GM18508 (cell line): Measurements from ENCODE around the gene BICRA.
"Not testable (repeated sequence)": the region's sequence is repeated elsewhere in the genome, so short reads cannot be mapped to it uniquely, and the experiment has no call there.

Experiments used
- ATAC-seq: cut with Tn5 transposase; IDR thresholded peaks from one replicate; pipeline ENCODE4 v1.9.1; 2021; ENCODE audit warnings: moderate number of reproducible peaks; ENCODE audit not compliant: insufficient read depth, unreplicated experiment

Gene BICRA

DNA sequence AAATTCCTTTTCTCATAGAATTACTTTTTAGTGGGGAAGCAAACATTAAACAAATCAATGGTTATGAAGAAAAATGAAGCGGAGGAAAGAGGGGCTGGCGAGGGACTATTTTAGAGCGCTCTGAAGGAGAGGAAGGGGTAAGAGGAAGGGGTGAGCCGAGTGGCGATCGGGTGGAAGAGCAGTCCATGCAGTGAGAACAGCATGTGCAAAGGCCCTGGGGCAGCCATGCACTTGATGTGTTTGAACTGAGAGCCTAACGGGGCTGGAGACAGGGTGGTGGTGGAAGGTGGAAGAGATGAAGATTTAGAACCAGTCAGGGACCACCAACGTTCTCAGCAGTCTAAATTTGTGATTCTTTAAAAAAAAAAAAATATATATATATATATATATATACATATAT, 122.0 kb downstream of the BICRA start:
- ATAC-seq: no peak

DNA sequence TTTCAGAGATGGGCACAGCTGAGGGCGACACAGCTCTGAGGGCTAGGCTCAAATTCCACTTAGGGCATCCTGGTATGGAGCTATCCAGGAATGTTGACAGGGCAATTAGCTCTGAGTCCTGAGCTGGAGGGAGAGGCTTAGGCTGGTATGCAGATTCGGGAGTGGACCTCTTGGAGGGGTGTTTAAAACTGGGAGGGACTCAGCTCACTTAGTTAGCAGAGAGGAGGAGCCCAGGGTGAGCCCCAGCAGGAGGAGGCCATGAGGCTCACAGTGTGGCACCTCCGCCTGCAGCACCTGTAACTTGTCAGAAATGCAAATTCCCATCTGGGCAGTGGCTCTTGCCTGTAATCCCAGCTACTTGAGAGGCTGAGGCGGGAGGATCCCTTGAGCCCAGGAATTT, 126.2 kb downstream of the BICRA start:
- ATAC-seq: no peak

DNA sequence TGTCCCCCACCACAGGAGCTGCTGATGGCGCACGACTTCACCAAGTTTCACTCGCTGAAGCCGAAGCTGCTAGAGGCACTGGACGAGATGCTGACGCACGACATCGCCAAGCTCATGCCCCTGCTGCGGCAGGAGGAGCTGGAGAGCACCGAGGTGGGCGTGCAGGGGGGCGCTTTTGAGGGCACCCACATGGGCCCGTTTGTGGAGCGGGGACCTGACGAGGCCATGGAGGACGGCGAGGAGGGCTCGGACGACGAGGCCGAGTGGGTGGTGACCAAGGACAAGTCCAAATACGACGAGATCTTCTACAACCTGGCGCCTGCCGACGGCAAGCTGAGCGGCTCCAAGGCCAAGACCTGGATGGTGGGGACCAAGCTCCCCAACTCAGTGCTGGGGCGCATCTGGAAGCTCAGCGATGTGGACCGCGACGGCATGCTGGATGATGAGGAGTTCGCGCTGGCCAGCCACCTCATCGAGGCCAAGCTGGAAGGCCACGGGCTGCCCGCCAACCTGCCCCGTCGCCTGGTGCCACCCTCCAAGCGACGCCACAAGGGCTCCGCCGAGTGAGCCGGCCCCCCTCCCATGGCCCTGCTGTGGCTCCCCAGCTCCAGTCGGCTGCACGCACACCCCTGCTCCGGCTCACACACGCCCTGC, 132.1 kb downstream of the BICRA start:
- no peak for ATAC-seq

DNA sequence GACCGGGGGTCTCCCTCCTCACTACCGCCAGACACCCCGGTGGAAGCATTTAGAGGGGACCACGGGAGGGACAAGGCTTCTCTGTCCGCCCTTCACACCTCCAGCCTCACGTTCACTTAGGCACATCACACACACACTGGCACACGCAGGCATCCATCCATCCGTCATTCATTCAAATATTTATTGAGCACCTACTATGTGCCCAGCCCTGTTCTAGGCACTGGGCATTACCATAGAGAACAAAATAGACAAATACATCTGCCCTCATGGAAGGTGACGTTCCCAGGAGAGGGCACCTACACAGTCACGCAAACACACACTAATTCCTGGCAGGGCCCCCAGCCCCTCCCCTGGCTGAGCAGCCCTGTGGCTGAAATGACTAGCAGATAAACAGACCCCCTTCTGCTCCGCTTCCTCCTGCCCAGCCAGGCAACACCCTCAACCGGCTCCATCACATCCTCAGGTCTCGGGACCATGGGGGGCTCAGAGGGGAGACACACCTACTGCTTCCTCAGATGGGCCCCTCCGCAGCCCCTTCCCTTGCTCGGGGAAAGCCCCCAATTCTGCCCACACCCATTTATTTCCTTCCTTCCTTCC, 132.7 kb downstream of the BICRA start:
- no peak for ATAC-seq

DNA sequence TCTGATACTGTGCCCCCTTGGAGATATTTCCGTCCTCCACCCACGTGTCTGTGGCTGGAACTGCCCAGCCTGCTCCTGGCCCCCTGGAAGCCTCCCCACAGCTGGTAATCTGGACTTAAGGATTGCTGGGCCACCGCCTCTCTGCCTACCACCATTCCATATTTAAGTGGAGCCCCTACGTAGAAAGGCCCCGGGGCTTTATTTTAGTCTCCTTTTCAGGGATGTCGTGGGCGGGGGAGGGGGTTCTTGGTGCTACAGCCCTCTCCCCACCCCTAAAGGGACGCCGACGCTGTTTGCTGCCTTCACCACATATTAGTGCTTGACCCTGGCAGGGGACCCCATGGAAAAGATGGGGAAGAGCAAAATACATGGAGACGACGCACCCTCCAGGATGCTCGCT, 133.7 kb downstream of the BICRA start:
- no peak for ATAC-seq

DNA sequence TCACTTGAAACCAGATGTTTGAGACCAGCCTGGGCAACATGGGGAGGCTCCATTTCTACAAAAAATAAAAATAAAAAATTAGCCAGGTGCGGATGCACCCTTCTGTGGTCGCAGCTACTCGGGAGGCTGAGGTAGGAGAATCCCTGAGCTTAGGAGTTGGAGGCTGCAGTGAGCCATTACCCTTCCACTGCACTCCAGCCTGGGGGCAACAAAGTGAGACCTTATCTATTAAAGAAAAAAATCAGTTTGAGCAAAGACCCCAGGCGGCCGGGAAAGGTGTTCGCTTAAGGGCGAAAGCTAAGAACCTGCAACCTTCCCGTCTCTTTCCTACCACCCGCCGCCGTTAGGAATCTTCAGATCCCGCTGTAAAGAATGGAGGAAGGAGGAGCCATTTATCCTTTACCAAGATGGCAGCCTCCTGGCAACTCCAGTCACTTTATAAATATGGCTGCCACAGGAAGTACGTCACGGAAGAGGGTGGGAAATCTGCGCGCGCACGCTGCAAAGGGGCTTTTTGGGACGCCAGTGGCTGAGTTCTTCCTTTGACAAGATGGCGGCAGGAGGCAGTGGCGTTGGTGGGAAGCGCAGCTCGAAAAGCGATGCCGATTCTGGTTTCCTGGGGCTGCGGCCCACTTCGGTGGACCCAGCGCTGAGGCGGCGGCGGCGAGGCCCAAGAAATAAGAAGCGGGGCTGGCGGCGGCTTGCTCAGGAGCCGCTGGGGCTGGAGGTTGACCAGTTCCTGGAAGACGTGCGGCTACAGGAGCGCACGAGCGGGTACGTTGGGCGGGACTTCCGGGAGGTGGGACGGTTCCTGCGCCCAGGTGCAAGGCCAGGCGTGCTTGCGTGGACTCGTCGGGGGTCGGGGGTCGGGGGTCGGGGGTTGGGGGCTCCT, 136.3 kb downstream of the BICRA start, which contains the start of gene NOP53:
Gene NOP53 (plus strand): TSS at position 537 of the 892 bp plus-strand sequence. CDS start 14 bp downstream, at position 551.
- ATAC-seq: no peak

DNA sequence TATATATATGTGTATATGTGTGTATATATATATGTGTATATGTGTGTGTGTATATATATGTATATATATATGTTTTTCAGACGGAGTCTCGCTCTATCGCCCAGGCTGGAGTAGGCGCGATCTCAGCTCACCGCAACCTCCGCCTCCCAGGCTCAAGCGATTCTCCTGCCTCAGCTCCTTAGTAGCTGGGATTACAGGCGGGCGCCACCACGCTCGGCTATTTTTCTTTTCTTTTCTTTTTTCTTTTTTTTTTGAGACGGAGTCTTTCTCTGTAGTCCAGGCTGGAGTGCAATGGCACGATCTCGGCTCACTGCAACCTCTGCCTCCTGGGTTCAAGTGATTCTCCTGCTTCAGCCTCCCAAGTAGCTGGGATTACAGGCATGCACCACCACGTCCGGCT, 137.2 kb downstream of the BICRA start:
- not testable (repeated sequence) for ATAC-seq

DNA sequence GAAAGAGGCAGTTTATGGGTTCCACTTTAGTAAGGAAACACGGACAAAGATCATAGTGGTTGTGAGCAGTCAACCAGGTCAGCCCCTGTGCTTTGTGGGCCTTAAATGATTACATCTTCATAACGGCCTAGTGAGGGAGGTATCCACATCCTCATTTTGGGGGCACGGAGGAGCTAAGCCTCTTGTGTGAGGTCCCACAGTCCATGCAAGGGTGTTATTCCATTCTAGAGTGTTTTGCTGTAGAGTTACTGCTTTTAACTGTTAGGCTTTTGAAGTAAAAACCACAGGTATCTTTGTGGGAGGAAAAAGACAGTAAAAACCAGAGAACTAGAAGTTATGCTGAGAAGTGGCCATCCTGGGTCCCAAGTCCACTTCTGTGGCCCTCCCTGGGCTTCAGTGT, 140.4 kb downstream of the BICRA start:
- no peak for ATAC-seq

DNA sequence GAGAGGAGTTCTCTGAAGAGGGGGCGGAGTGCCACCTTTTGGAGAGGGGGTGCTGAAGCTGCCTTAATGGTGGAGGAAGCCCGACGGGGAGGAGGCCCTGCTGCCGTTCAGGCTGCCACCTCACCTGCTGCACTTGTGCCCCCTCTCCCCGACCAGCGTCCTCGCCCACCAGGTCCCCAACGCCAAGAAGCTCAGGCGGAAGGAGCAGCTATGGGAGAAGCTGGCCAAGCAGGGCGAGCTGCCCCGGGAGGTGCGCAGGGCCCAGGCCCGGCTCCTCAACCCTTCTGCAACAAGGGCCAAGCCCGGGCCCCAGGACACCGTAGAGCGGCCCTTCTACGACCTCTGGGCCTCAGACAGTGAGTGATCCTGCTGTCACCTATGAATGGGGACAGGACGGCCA, 141.8 kb downstream of the BICRA start:
- ATAC-seq: no peak

DNA sequence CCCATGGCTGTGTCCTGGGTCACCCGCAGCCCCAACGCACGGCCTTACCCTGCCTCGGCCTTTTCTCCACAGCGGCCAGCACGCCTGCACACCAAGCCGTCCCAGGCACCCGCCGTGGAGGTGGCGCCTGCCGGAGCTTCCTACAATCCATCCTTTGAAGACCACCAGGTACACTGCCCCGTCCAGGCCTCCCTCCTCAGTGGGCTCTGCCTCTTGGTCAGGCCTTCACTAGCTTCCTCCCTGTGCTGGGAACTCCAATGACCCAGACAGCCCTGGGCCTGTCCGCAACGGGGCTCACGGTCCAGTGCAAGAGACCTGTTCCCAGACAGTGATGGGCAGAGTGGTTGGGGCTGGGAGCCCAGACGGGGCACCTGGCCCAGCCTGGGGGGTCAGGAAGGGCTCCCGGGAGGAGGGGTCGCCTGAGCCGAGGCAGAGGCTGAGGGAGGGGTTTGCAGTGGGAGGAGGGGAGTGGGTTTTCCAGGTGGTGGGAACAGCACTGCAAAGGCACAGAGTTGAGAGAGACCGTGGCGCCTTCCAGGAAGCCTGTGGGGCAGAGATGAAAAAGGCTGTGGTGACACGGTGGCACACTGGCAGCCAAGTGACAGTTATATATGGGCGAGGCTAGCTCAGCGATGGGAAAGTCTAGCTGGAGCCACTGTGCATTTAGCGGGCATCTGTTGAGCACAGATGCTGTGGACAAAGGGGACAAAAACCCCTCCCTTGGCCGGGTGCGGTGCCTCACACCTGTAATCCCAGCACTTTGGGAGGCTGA, 143.7 kb downstream of the BICRA start:
- ATAC-seq: no peak
